Stromal cell of bone marrow (primary cell): ENCODE measurements around the gene MAML2.
"Not testable (repeated sequence)": the region's sequence is repeated elsewhere in the genome, so short reads cannot be mapped to it uniquely, and the experiment has no call there.

Experiments
- DNase-seq: peaks from one replicate; pipeline ENCODE4 v3.0.0-alpha.2; 2012; ENCODE audit warnings: low read depth

MAML2 gene

DNA sequence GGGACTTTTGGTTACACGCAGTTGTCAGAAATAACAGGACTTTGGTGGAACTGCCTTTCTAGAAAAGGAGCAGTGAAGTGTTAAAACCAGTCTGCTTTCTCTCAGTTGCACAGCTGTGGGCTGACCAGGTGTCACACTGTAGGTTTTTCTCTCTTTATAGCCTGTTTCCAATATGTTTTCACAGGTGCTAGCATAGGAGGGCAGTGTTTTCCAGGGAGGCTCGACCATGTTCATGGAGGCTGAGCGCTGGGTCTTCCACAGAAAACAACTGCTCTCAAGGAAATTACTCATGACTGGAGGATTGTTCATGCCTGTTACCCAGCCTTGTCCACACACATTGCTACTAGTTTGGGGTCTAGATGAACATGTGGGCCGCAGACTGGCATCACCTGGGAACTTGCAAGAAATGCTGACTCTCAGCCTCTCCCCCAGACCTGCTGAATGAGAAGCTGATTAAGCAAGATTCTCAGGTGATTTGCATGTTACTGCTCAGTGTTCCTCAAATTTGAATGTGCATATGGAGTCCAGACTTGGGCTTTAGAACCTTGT lies 157.7 kb downstream of the MAML2 start:
- DNase-seq, result no peak

- DNase-seq, result not testable (repeated sequence)
Measured at GRCh38 chr11:96180937-96181336, 162.1 kb downstream of the MAML2 start.

DNA sequence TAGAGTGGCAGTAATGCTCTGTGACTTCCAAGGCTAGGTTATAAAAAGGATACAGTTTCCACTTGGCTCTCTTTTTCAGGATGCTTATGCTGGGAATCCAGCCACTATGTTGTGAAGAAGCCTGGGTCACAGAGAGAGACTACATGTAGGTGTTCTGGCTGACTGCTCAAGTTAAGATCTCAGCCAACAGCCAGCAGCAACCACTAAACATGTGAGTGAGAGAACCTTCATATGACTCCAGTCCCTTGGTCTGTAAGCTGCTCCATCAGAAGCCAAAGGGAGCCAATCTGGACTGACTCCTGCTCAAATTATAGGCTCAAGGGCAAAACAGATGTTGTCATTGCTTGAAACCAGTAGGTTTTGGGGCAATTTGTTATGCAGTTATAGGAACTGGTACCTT lies 162.7 kb downstream of the MAML2 start:
- DNase-seq, result no peak

DNA sequence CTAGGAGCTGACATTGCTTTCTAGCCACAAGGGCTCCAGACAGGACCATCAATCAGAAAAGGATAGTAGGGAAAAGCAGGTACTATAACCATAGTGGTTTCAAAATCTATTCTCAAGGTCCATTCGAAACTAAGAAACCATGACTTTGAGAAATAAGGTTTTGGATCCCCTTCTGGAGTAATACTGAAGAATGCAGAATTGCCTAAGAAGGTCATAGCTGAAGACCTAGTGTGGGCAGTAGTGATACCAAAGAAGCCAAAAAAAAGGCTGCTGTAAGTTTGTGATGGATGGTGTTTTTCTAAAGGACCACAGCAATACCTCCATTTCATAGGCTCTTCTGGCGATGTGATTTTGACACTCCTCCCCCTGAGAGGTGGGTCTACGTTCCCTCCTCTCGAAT lies 163.1 kb downstream of the MAML2 start:
- no peak for DNase-seq

GRCh38 chr11:96178887-96179279 lies 164.1 kb downstream of the MAML2 start:
- DNase-seq, result no peak

- DNase-seq, result no peak
Measured at GRCh38 chr11:96178049-96178886, 164.7 kb downstream of the MAML2 start.

DNA sequence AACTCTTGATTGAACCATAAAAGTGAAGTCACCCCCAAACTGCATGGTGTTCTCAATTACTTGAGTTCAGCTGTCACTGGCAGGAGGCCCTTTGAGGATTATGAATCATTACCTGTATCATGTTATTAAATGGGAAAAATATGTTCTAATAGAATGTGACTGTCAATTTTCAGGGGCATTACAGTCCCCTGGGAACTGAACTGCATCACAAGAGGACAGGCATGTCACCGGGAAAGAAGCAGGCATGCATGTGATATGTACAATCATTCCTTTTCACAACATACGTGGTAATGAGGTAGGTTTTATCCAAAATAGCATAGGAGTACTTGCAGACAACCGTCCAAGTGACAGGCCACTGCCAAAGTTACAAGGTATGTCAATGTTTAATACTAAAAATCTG lies 165.8 kb downstream of the MAML2 start:
- DNase-seq, result no peak

DNA sequence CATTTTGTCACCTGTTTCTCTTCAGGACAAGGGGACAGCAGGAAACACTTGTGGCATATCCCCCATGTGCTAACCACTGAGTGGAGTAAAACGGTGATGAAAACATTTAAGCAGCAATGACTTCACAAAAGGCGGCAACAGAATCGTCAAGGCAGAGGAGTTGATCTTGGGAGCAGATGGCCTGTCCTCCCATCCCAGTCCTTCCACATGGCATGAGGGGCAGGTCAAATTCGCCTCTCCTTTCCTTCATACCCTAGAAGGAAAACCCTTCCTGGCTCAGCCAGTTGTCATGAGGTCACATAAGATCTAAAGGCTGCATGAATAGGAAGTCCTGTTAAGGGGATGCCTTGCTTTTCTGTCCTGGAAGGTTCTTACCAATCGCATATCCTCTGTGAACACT lies 169.1 kb downstream of the MAML2 start:
- DNase-seq, result no peak

DNA sequence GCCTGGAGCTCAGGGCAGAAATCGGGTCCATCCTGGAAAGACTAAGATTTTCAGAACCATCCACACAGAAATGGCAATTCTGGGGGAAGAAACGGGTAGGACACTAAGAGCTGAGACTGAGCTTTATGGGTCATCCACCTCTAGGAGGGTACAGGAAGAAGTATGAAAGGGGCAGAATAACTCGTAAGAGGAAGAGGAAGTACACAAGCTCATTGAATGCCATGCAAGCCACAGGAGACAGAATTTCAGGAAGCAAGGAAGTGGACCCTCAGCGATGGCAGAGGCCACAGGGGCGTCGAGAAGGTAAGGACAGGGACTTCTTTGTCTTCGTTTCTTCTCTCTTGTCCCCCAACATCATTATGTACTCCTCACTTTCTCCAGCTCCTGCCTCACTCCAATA lies 169.6 kb downstream of the MAML2 start:
- no peak for DNase-seq

DNA sequence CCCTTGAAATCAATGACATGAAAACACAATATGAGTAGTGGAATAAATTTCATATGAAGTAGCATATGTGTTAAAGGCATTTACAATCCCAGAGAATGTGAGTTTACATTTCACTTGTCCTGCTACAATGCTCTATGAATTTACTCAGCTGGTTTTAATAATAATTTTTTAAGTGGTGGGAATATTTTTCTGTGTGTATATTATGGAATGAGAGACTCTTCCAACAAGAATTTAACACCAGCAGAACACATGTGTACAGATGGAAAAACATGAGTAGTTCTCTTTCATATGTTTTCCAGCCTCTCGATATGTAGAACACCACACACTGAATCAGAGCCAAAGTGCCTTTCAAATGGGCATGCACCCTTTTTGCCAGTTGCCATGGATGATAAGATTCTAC lies 170.4 kb downstream of the MAML2 start:
- DNase-seq, result no peak

GRCh38 chr11:96169250-96169649 lies 173.7 kb downstream of the MAML2 start:
- no peak for DNase-seq

DNA sequence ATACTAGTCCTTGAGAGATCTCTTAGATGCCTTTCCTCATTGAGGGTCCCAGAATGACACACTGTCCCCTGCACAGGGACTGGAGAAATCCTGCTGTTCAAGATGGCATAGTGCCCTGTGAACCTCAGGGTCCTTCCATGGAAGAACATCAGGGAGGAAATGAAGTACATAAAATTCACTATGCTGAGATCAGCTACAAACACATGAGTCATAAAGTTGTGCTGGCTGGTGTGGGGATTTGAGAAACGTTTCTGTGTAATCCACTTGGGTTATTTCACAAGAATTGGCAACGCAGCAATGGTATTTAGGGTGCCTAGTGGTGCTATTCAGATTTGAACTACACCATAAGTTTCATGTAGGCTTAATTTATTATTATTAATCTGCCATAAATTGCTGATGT lies 174.4 kb downstream of the MAML2 start:
- peak; percentile 88 for DNase-seq

DNA sequence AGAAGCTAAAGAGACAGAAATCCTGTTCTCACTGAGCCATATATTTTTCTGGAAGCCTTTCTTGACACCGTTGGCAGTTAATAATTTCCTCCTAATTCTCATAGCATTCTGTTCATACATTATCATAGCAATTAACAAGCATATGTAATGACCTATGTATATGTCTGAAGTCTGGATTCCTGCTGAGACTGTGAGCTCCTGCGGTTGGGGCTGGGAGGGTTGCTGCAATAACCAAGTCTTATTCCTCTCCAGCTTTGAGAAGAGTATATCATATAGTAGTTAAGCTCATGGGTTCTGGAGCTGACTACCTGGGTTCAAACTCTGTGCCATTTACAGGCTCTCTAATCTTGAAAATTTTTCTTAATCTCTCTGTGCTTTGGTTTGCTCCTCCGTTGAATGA lies 175.2 kb downstream of the MAML2 start:
- DNase-seq, result no peak

- no peak for DNase-seq
Measured at GRCh38 chr11:96167203-96167758, 175.7 kb downstream of the MAML2 start.

- peak; percentile 95 for DNase-seq
Measured at GRCh38 chr11:96162816-96163499, 180.0 kb downstream of the MAML2 start.

- DNase-seq, result no peak
Measured at GRCh38 chr11:96161307-96162089, 181.5 kb downstream of the MAML2 start.

DNA sequence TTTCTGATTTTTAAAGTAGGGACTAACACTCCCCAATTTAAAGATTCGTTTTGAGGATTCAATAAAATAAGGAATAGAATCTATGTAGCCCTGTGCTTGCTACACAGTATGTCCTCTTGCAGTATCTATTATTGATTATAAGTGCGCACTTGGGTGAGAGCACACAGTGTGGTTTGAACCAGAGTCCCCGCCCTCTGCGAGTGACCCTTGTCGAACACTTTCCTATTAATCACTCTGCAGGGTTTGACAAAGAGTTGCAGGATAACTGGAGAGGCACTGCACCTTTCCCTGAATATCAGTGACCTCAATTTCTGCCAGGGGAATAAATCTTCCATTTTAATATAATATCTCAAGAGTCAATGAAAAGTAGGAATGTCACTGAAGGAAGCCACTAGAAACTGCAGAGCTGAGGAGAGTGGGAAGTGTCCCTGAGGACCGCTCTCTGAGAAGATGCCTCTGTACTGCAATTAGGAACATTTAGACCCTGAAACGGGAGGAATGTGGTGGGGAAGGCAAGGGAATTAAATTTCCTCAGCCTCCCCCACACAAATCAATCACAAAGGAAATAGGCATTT lies 182.2 kb downstream of the MAML2 start:
- DNase-seq, result no peak

GRCh38 chr11:96159968-96160367 lies 183.0 kb downstream of the MAML2 start:
- DNase-seq, result no peak

GRCh38 chr11:96158126-96158525 lies 184.9 kb downstream of the MAML2 start:
- DNase-seq, result no peak

DNA sequence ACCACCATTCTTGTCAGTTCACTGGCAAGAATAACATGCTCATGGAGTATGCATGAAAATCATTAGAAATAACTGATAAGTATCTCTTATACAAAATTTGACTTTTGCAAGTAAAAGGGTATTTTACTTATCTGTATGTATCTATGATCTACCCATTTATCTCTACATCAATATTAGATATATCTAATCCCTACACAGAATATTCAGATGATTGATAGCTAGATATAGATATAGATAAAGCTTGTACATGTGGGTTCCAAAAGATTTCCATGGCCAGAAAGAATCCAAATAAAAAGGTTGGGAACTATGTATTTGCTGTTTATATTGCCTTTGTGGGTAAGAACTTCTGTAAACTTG lies 185.5 kb downstream of the MAML2 start:
- DNase-seq, result no peak

- peak; percentile 74 for DNase-seq
Measured at GRCh38 chr11:96156379-96156722, 186.6 kb downstream of the MAML2 start.
